SHP77 treated with DMSO at 0.1 percent for 48 hours (cell line): Measurements from ENCODE around the gene ELF4.

Experiments
- DNase-seq: peaks from one replicate; lab custom pipeline; 2025; lab: John Stamatoyannopoulos, UW

ELF4 gene

DNA sequence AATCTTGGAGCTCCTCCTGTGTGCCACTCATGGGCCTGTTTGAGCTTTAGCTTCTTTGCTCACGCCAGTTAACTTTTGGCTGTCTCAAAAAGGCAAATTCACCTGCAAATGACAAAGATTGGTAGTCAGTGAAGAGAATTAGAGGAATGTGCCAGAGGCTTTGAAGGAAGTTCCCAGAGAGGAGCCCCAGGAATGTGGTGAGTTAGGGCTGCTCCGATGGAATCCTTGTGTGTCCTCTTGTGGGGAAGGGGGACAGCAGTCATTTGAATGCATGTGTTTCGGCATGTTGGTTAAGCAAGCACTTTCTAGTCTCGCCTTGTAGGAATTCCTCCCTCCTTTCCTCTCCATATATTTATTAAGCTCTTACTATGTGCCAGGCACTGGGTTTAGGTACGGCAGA, 62.9 kb downstream of the ELF4 start:
- DNase-seq, result no peak

DNA sequence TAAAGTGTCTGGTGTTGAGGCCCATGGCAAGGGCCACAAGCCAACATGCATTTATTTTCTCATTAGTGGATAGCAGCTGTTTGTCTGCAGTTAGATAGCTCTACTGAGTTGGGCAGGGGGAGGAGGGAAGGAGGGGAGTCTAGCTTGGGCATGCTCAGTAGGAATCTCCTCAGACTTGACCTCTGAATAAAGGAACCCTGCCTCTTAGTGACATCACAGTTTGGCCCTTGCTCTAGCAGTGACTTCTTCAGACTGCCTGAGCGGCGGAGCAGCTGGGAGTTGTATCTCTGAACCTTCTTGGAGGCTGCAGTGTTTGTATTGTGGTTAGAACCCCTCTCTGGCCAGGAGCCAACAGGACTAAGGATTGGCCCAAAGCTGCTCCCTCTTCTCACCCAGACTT, 70.5 kb downstream of the ELF4 start:
- no peak for DNase-seq

DNA sequence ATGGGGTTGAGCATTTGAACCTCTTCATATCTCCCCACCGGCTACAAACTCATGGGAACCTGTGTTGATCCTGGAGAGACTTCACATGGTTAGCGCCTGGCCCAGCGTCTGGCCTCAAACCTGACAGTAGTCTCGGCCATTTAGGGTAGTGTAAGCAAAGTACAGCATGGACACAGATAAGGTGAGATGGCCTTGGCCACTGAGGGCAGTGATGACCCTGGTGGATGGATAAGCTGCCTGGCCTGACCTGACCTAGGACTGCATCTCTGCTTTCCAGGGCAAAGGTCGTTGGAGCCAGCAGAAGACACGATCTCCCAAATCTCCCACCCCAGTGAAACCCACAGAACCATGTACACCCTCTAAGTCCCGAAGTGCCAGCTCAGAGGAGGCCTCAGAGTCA, 76.1 kb downstream of the ELF4 start:
- no peak for DNase-seq

DNA sequence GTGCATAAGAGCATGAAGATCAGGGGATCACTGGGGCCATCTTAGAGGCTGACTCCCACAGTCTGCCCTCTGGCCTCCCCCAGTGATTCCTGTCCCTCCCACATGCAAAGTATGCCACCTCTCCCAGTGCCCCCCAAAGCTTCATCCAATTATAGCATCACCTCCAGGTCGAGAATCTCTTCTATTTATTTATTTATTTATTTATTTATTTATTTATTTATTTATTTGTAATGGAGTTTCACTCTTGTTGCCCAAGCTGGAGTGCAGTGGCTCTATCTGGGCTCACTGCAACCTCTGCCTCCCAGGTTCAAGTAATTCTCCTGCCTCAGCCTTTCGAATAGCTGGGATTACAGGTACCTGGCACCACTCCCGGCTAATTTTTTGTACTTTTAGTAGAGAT, 77.7 kb downstream of the ELF4 start:
- DNase-seq, result no peak

DNA sequence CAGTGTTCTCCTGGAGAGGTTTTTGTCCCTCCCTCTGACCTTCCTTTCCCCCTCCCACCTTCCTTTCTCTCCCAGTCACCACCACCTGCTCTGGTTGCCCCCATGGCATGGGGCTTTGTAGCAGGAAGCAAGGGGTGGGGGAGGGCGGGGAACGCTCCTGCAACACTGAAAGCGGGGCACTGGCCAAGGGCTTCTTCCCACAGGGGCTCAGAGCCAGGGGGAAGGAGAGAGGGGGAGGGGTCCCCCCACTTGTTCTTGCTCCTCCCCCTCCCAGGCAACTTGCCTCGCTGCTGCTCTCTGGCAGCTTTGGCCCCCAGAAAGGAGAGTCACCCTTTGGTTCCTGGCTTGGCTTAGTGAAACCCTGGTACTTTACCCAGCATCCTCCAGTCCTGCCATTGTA, 79.5 kb downstream of the ELF4 start:
- DNase-seq, result no peak

DNA sequence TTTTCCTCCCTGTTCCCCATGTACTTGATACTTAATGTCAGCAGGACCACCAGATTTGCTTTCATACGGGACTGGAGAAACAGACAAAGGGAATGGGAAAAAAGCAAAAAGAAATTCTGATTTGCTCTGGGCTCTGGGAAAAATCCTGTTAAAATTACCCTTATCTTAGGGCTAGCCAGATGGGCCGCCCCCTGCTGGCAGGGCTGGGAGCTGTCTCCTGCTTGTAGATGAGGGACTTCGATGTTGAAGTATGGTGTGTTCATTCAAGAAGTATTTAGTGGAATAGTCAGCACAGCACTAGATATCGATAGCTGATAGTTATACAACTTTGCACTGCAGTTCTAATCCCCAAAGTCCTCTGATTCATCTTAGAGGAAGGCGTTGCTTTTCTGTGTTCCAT, 82.1 kb downstream of the ELF4 start:
- no peak for DNase-seq

DNA sequence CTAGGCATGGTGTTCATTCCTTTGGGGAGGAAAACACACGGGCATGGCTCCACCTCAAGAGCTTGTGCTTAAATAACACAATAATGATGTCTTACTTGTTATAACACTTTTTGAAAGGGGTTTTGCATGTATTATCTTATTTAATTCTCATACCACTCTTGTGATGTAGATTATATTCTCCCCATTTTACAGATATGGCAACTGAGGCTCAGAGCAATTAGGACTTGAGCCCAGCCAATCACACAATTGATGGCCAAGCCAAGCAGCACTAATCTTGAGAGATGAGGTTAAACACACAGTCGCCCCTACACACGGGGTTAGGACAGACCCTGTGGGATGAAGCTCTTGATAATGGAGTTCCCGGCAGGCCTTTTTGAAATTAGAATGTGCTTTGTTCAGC, 82.7 kb downstream of the ELF4 start:
- DNase-seq, result no peak

DNA sequence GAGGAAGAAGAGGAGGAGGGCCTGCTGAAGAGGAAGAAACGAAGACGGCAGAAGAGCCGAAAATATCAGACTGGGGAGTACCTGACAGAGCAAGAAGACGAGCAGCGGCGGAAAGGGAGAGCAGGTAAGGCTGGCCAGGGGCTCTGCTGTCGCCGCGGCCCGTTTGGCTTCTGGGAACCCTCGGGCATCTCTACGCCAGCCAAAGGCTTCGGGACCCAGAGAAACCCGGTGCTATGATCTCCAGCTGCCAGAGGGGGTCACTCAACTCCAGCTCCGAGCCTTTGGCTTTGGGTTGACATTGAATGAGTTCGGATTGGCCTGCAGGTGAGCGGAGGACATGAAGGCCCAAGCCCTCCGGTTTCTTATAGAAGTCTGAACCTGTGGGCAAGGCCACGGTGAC, 85.0 kb downstream of the ELF4 start:
- DNase-seq, result no peak

DNA sequence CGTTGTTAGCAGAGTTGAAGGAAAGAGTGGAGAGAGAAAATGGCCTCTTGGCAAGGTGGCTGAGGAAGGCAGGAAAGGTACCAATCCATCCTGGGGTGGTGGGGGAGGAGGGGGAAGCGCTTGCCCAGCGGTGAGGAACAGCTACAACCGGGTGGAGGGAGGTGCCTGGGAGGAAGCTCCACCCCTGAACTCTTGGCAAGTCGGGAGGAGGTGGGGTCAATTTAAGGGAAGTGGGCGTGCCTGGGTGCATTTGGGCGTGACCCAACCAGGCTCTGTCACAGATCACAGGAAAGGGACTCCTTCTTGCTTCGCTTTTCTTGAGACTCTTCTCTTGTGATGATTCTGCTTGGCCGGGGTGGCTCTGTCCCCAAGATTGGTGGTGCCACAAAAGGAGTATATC, 86.2 kb downstream of the ELF4 start:
- no peak for DNase-seq

DNA sequence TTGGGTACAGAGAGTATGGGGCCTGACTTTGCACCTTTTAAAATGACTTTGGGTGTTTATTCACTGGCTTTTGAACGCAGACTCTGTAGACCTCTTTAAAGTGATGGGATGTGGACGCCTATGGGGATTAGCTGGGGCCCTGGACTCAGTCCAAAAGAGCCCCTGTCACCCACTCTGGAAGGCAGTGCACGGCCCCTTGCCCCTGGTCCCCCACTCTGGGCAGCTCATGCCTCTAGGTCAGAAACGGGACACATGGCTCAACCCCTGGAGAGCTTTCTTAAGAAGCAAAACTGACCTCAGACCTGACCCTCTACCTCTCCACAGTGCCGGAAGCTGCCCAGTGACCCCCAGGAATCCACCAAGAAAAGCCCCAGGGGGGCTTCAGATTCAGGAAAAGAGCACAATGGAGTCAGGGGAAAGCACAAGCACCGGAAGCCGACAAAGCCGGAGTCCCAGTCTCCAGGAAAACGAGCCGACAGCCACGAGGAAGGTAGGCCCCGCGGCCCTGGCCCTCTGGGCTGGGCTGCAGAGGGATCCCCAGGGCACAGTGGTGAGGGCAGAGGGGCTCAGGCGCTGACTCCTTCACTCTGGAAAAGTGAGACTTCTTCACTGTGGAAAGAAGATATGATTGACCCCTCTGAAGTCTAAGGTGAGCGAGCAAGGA, 89.5 kb downstream of the ELF4 start:
- DNase-seq, result no peak

DNA sequence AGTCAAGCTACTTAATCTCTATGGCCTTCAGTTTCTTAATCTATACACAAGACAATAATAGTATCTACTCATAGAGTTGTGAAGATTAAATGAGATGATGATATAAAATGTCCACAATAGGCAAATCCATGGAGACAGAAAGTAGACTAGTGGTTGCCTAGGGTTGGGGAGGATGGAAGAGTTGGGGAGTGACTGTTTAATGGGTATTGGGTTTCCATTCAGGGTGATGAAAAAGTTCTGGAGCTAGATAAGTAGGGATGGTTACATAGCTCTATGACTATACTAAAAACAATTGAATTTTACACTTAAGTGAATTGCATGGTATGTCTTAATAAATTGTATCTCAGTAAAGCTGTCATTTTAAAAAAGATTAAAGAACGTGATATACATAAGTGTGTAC, 92.2 kb downstream of the ELF4 start:
- no peak for DNase-seq

DNA sequence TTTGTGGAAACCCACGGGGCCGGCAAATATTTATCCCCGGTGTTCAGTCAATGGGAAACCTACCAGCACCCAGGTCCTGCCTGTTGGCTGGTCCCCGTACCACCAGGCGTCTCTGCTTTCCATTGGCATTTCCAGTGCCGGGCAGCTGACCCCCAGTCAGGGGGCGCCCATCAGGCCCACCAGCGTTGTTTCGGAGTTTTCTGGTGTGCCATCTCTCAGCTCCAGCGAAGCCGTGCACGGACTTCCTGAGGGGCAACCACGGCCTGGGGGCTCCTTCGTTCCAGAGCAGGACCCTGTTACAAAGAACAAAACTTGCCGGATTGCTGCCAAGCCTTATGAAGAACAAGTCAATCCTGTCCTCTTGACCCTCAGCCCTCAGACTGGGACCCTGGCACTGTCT, 95.1 kb downstream of the ELF4 start:
- no peak for DNase-seq
